ENCODE data around the gene C22orf42. TPM values are rescaled to one million over a fixed set of nuclear protein-coding genes. Genes with fewer than 3 reads are reported as not detected.
"Not testable (repeated sequence)": the region's sequence is repeated elsewhere in the genome, so short reads cannot be mapped to it uniquely, and the experiment has no call there.

C22orf42 gene
- total RNA-seq, 1 donor from 2014 or later: not detected

DNA sequence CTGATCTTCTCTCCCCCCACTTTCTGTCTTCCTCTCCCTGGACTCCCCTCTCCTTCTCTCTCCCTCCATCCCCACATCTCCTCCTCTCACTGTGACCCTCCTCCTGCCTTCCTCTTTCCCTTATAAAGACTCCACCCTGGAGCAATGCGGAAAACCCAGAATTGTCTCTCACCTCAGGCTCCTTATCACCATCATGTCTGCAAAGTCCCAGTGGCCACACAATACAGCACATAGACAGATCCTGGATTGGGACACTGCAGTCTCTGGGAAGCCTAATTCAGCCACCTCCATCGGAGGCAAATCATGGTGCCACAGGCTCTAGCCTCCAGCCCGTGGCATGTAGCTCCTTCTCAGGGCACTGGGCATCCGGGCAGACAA is 43.0 kb upstream of the C22orf42 start:
- peaks cover 17% of the 10 kb centered on the region for H3K4me1 Mint-ChIP-seq (ENCODE audit: low read depth)
- no peaks in the 10 kb centered on the region for H3K9me3 Mint-ChIP-seq
- no peak overlapping the region for H3K4me3 Mint-ChIP-seq (ENCODE audit: low read depth)
- intact Hi-C loops (cut with micrococcal nuclease): loop anchor here (5.0 kb wide), 1 partner anchor 270 kb away; the partner anchor contains the start of gene FBXO7
- H3K36me3 Mint-ChIP-seq (ENCODE audit: low read depth): no peaks in the 10 kb centered on the region
- DNase-seq (ENCODE audit: low spot score): no peak
- H3K27me3 Mint-ChIP-seq (ENCODE audit: low read depth): peaks cover 13% of the 10 kb centered on the region
- H3K27ac Mint-ChIP-seq: no peak overlapping the region

DNA sequence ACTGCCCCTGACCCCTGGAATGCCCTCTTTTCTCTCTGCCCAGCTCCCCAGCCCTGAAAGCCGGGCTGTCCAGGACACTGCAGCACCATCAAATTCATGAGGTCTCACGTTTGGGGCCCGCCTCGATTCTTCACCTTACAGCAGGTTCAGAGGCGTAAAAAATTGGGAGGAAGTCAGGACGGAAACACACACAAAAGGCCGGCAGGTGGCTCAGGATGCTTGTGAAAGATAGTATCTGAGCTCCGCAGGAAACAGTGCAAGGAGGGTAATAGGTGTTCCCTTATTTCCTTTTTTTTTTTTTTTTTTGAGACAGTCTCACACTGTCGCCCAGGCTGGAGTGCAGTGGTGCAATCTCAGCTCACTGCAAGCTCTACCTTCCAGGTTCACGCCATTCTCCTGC is 41.6 kb upstream of the C22orf42 start:
- Mint-ChIP-seq H3K36me3 (ENCODE audit: low read depth) (no peaks in the 10 kb centered on the region), H3K4me3 (ENCODE audit: low read depth) (no peak overlapping the region), H3K27ac (no peak overlapping the region), H3K4me1 (ENCODE audit: low read depth) (peaks cover 12% of the 10 kb centered on the region), H3K9me3 (no peaks in the 10 kb centered on the region), H3K27me3 (ENCODE audit: low read depth) (peaks cover 18% of the 10 kb centered on the region)
- DNase-seq (ENCODE audit: low spot score): no peak
- intact Hi-C loops (cut with micrococcal nuclease): loop anchor here (5.0 kb wide), 1 partner anchor 272 kb away; the partner anchor contains the start of gene FBXO7

GRCh38 chr22:32199961-32200360 is 40.9 kb upstream of the C22orf42 start:
- intact Hi-C loops (cut with micrococcal nuclease): loop anchor here (5.0 kb wide), 1 partner anchor 272 kb away; the partner anchor contains the start of gene FBXO7
- H3K9me3 Mint-ChIP-seq: no peaks in the 10 kb centered on the region

GRCh38 chr22:32199341-32199740 is 40.2 kb upstream of the C22orf42 start:
- H3K27ac Mint-ChIP-seq: no peak overlapping the region
- H3K9me3 Mint-ChIP-seq: no peaks in the 10 kb centered on the region
- no peaks in the 10 kb centered on the region for H3K36me3 Mint-ChIP-seq (ENCODE audit: low read depth)
- no peak for DNase-seq (ENCODE audit: low spot score)
- intact Hi-C loops (cut with micrococcal nuclease): no loop called here
- no peak overlapping the region for H3K4me3 Mint-ChIP-seq (ENCODE audit: low read depth)
- H3K27me3 Mint-ChIP-seq (ENCODE audit: low read depth): peaks cover 22% of the 10 kb centered on the region
- peaks cover 12% of the 10 kb centered on the region for H3K4me1 Mint-ChIP-seq (ENCODE audit: low read depth)

More at GRCh38 chr22:32199961-32200360, 40.9 kb upstream of the C22orf42 start:
- no peaks in the 10 kb centered on the region for H3K36me3 Mint-ChIP-seq (ENCODE audit: low read depth)
- peaks cover 12% of the 10 kb centered on the region for H3K4me1 Mint-ChIP-seq (ENCODE audit: low read depth)
- DNase-seq (ENCODE audit: low spot score): no peak
- no peak overlapping the region for H3K4me3 Mint-ChIP-seq (ENCODE audit: low read depth)
- H3K27ac Mint-ChIP-seq: no peak overlapping the region
- peaks cover 20% of the 10 kb centered on the region for H3K27me3 Mint-ChIP-seq (ENCODE audit: low read depth)

- not testable (repeated sequence) for H3K27ac Mint-ChIP-seq
These were observed 38.6 kb upstream of the C22orf42 start for GRCh38 chr22:32197553-32198226.

DNA sequence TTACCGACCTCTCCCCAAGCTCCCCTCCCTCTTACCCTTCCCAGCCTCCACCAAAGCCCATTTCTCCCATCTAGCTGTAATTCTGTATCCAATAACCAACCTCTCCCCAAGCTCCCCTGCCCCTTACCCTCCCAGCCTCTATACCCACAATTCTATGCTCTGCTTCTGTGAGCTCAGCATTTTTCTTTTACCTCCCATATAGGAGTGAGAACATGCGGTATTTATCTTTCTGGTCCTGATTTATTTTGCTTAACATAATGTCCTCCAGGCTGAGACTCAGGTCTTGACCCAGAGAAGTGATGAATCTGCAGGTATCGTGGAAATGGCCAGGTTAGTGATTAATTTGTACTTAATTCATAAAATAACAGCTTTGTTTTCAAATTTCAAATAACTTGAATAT is 36.8 kb upstream of the C22orf42 start:
- H3K27ac Mint-ChIP-seq; DNase-seq (ENCODE audit: low spot score); H3K9me3 Mint-ChIP-seq; intact Hi-C loops (cut with micrococcal nuclease); H3K36me3 Mint-ChIP-seq (ENCODE audit: low read depth); H3K4me3 Mint-ChIP-seq (ENCODE audit: low read depth); H3K4me1 Mint-ChIP-seq (ENCODE audit: low read depth): not testable (repeated sequence)
- peaks cover 16% of the 10 kb centered on the region for H3K27me3 Mint-ChIP-seq (ENCODE audit: low read depth)

More at GRCh38 chr22:32197553-32198226, 38.6 kb upstream of the C22orf42 start:
- DNase-seq (ENCODE audit: low spot score); H3K4me3 Mint-ChIP-seq (ENCODE audit: low read depth); H3K4me1 Mint-ChIP-seq (ENCODE audit: low read depth); H3K9me3 Mint-ChIP-seq; intact Hi-C loops (cut with micrococcal nuclease); H3K36me3 Mint-ChIP-seq (ENCODE audit: low read depth): not testable (repeated sequence)
- H3K27me3 Mint-ChIP-seq (ENCODE audit: low read depth): peaks cover 14% of the 10 kb centered on the region

DNA sequence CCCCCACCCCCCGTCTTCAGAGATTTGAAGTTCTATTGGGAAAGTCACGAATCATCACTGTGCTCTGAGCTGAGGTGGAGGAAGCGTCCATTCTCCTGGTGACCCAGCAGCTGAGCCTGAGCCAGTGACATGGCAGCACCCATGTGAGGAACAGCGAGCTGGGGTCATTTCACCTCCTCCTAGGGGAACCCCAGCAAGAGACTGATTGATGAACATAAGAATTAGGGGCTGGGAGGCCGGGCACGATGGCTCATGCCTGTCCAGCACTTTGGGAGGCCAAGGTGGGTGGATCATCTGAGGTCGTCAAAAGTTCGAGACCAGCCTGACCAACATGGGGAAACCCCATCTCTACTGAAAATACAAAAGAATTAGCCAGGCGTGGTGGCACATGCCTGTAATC is 34.2 kb upstream of the C22orf42 start:
- H3K36me3 Mint-ChIP-seq (ENCODE audit: low read depth); H3K27ac Mint-ChIP-seq; H3K4me1 Mint-ChIP-seq (ENCODE audit: low read depth); intact Hi-C loops (cut with micrococcal nuclease); H3K9me3 Mint-ChIP-seq; DNase-seq (ENCODE audit: low spot score); H3K4me3 Mint-ChIP-seq (ENCODE audit: low read depth): not testable (repeated sequence)
- H3K27me3 Mint-ChIP-seq (ENCODE audit: low read depth): peaks cover 22% of the 10 kb centered on the region

DNA sequence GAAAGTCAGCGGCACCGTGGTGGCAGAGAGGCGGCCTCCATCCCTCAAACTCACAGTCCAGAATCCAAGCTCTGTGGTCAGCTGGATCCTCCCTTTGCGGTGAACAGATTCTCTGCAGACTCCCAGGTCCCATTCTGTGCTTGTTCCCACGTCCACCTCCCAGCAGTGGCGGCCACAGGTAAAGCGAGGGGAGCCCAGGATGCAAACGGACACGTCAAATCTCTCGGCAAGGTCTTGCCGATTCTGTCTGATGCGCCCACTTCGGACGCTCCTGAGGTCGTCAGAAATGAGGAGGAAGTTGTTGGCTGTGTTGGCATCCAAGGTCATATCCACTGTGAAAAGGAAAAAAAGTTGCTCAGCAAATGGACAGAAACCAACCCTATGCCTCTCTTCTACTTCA is 31.9 kb upstream of the C22orf42 start:
- H3K27ac Mint-ChIP-seq; H3K4me1 Mint-ChIP-seq (ENCODE audit: low read depth): not testable (repeated sequence)

GRCh38 chr22:32185821-32186220 is 26.7 kb upstream of the C22orf42 start:
- Mint-ChIP-seq H3K27ac (no peak overlapping the region), H3K36me3 (ENCODE audit: low read depth) (no peaks in the 10 kb centered on the region), H3K4me3 (ENCODE audit: low read depth) (no peak overlapping the region), H3K4me1 (ENCODE audit: low read depth) (no peaks in the 10 kb centered on the region), H3K9me3 (no peaks in the 10 kb centered on the region), H3K27me3 (ENCODE audit: low read depth) (peaks cover 8% of the 10 kb centered on the region)
- intact Hi-C loops (cut with micrococcal nuclease): no loop called here
- DNase-seq (ENCODE audit: low spot score): no peak

More for the DNA sequence above, 31.9 kb upstream of the C22orf42 start:
- H3K4me3 Mint-ChIP-seq (ENCODE audit: low read depth); DNase-seq (ENCODE audit: low spot score); H3K36me3 Mint-ChIP-seq (ENCODE audit: low read depth); H3K9me3 Mint-ChIP-seq; intact Hi-C loops (cut with micrococcal nuclease): not testable (repeated sequence)
- H3K27me3 Mint-ChIP-seq (ENCODE audit: low read depth): peaks cover 19% of the 10 kb centered on the region

- intact Hi-C loops (cut with micrococcal nuclease): no loop called here
- H3K4me3 Mint-ChIP-seq (ENCODE audit: low read depth): no peak overlapping the region
- H3K36me3 Mint-ChIP-seq (ENCODE audit: low read depth): no peaks in the 10 kb centered on the region
- H3K9me3 Mint-ChIP-seq: no peaks in the 10 kb centered on the region
- peaks cover 9% of the 10 kb centered on the region for H3K27me3 Mint-ChIP-seq (ENCODE audit: low read depth)
- H3K27ac Mint-ChIP-seq: no peak overlapping the region
- H3K4me1 Mint-ChIP-seq (ENCODE audit: low read depth): no peaks in the 10 kb centered on the region
- no peak for DNase-seq (ENCODE audit: low spot score)
These were observed 24.5 kb upstream of the C22orf42 start for GRCh38 chr22:32183625-32184024.

DNA sequence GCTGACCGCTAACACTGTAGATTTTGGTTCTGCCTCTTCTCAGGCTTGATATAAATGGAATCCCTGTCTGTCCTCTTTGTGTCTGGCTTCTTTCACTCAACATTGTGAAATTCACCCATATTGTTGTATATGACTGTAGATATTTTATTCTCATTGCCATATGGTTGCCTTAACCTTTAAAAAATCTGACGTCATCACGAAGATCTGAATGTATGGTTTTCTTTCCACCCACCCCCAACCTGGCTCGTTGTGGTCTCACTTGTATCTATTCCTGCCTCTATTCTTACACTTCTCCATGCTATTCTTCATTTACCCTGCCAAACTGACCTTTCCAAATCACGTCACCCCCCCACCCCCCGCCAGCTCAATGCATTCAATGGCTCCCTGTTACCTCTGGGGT is 21.9 kb upstream of the C22orf42 start:
- no peak for DNase-seq (ENCODE audit: low spot score)
- Mint-ChIP-seq H3K36me3 (ENCODE audit: low read depth) (no peaks in the 10 kb centered on the region), H3K27ac (no peak overlapping the region), H3K4me3 (ENCODE audit: low read depth) (no peak overlapping the region), H3K9me3 (no peaks in the 10 kb centered on the region), H3K27me3 (ENCODE audit: low read depth) (peaks cover 23% of the 10 kb centered on the region), H3K4me1 (ENCODE audit: low read depth) (no peaks in the 10 kb centered on the region)
- intact Hi-C loops (cut with micrococcal nuclease): no loop called here

DNA sequence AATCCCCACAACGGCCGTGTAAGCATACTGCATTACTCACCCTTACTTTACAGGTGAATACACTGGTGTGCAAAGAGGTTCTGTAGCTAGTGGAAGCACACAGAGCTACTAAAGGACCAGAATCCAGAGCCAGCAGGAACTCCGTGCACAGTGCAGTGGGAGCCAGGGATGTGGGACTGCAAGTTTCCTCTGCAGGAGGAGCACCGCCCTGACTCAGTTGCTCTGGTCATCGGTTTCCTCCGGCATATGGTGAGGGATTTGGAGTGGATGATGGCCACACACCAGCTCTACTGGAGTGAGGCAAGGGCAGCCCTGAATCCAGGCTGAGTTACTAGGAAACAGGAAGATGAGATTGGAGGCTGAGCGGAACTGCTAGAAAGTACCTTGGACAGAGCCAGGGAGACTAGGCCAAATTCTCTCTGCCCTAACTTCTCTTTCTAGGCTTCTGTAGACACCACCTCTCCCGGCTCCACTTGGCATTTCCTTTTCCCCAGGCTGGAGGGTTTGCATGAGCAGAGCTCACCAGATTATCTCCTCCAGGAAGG is 18.2 kb upstream of the C22orf42 start:
- no peaks in the 10 kb centered on the region for H3K36me3 Mint-ChIP-seq (ENCODE audit: low read depth)
- no peak overlapping the region for H3K4me3 Mint-ChIP-seq (ENCODE audit: low read depth)
- H3K27me3 Mint-ChIP-seq (ENCODE audit: low read depth): peaks cover 28% of the 10 kb centered on the region
- no peak overlapping the region for H3K27ac Mint-ChIP-seq
- no peaks in the 10 kb centered on the region for H3K4me1 Mint-ChIP-seq (ENCODE audit: low read depth)
- intact Hi-C loops (cut with micrococcal nuclease): no loop called here
- no peak for DNase-seq (ENCODE audit: low spot score)
- H3K9me3 Mint-ChIP-seq: no peaks in the 10 kb centered on the region

Measured in activated T-helper 2 cell treated with anti-CD3 and anti-CD28 coated beads, Interferon-gamma antibody, Interleukin-2, Interleukin-4, amounts not matched to agents 10 μg/mL and 5 μg/mL and 100 μg/mL, durations not matched to agents 14 hours and 24 hours and 36 hours (primary cell).